AML-193 (cell line): ENCODE measurements around the gene SMAD7.

ENCODE experiments used
- DNase-seq, 2 experiments: peaks; one replicate each; lab custom pipeline; 2025; lab: John Stamatoyannopoulos, UW

Gene SMAD7

GRCh38 chr18:48893608-48894600, 56.9 kb downstream of the SMAD7 start:
- no peak for DNase-seq

- DNase-seq: no peak
Observed at GRCh38 chr18:48893061-48893607, 57.6 kb downstream of the SMAD7 start.

- no peak for DNase-seq
Observed at GRCh38 chr18:48892146-48892855, 58.5 kb downstream of the SMAD7 start.

- DNase-seq: no peak
Observed at GRCh38 chr18:48891721-48892120, 59.0 kb downstream of the SMAD7 start.

GRCh38 chr18:48889981-48890762, 60.6 kb downstream of the SMAD7 start:
- DNase-seq: no peak

GRCh38 chr18:48889115-48889941, 61.4 kb downstream of the SMAD7 start:
- no peak for DNase-seq

- no peak for DNase-seq
Observed at GRCh38 chr18:48888773-48889080, 62.0 kb downstream of the SMAD7 start.

- no peak for DNase-seq
Observed at GRCh38 chr18:48887905-48888772, 62.6 kb downstream of the SMAD7 start.

GRCh38 chr18:48887294-48887904, 63.4 kb downstream of the SMAD7 start:
- DNase-seq: no peak

GRCh38 chr18:48886520-48887293, 64.1 kb downstream of the SMAD7 start:
- DNase-seq: no peak

GRCh38 chr18:48885924-48886400, 64.8 kb downstream of the SMAD7 start:
- DNase-seq: no peak

- no peak for DNase-seq
Observed at GRCh38 chr18:48885266-48885923, 65.4 kb downstream of the SMAD7 start.

GRCh38 chr18:48884771-48885170, 66.0 kb downstream of the SMAD7 start:
- no peak for DNase-seq

- DNase-seq: no peak
Observed at GRCh38 chr18:48884306-48884705, 66.5 kb downstream of the SMAD7 start.

GRCh38 chr18:48882379-48882778, 68.4 kb downstream of the SMAD7 start:
- no peak for DNase-seq

- no peak for DNase-seq
Observed at GRCh38 chr18:48880931-48881330, 69.8 kb downstream of the SMAD7 start.

GRCh38 chr18:48879008-48879431, 71.7 kb downstream of the SMAD7 start:
- DNase-seq: no peak

GRCh38 chr18:48878471-48878870, 72.3 kb downstream of the SMAD7 start:
- DNase-seq: no peak
